Measurements from ENCODE around the gene HTRA1.

HTRA1 gene

DNA sequence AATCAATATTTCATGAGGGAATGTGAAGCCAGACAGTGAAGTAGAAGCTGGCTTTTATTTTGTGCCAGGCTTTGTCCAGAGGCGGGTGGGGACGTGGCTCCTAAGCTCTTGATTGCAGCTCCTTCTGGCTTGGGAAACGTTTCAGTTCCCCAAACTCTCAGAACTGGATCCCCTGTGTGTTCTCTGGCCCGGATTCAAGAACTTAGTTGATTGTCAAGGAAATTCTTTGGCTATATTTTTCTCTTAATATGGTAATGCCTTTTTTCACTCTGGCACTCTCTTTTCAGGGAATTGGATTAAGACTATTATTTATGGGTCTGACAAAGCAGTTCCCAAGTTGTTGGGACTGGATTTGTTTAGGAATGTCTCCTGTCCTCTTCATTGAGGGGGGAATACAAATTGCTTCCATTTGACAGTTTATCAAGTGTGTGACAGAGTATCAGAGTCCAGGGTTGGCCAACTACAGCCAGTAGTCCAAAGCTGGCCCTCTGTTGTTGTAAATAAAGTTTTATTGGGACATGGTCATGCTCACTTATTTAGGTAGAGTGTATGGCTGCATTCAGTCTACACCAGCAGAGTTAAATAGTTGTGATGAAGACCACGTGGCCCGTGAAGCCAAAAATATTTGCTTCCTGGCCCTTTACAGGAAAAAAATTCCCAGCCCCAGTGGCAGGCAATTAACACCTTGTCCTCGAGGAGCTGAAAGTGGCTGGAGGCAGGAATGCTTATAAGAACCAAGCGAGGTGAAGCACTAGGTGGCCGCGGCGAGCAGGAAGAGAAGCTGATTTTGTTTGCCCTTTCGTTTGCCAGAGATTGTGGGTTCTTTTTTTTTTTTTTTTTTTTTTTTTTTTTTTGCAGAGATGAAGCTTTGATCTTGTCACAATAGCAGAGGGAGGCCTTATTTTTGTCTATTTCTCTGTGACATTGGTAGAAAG, 34.3 kb downstream of the HTRA1 start:
- H4K91ac ChIP-seq (ENCODE audit: low read length), result no peak overlapping the region
- no peak overlapping the region for H3K14ac ChIP-seq (ENCODE audit: low read length in 2 of 2)
- WGBS, result 47% methylated on average over 10 of the region's 12 CpGs
- H3K79me1 ChIP-seq (replicated peaks; ENCODE audit: low read length, poor library complexity, severe bottlenecking), result no peaks in the 10 kb centered on the region
- H2BK120ac ChIP-seq (ENCODE audit: low read depth, low read length), result peak overlapping the region; percentile 35
- H3K27ac ChIP-seq (ENCODE audit: low read length, poor library complexity, severe bottlenecking), result no peak overlapping the region
- H2AFZ ChIP-seq (ENCODE audit: low read depth, low read length), result no peak overlapping the region
- H3K4ac ChIP-seq (ENCODE audit: low read depth in 1 of 2, low read length in 2 of 2), result no peak overlapping the region
- DNase-seq, result peak; percentile 23
- no peaks in the 10 kb centered on the region for H3K9me3 ChIP-seq (ENCODE audit: control insufficient read depth, low read length)
- no peak overlapping the region for H3K23ac ChIP-seq (ENCODE audit: low read length in 2 of 2)
- peak overlapping the region; percentile 36 for H2AK5ac ChIP-seq (ENCODE audit: low read length, severe bottlenecking)
- H4K8ac ChIP-seq (ENCODE audit: low read length), result no peak overlapping the region
- peaks cover 16 to 50% of the 10 kb centered on the region in 2 experiments for H3K36me3 ChIP-seq (ENCODE audit: control insufficient read depth in 1 of 2, insufficient read depth in 2 of 2, low read depth in 1 of 2, low read length in 2 of 2)
- H2BK12ac ChIP-seq (ENCODE audit: low read length in 2 of 2), result peak overlapping the region in 1 of 2 experiments; percentile 12
- H2BK5ac ChIP-seq (ENCODE audit: low read depth, low read length, poor library complexity, severe bottlenecking), result no peak overlapping the region
- H3K18ac ChIP-seq (ENCODE audit: low read depth in 1 of 2, low read length in 2 of 2), result peak overlapping the region; percentile 48 to 67
- H3K4me2 ChIP-seq (ENCODE audit: low read length, poor library complexity, severe bottlenecking), result no peak overlapping the region
- H2BK15ac ChIP-seq (ENCODE audit: low read depth, poor library complexity, severe bottlenecking), result peak overlapping the region; percentile 30
- no peaks in the 10 kb centered on the region for H3K27me3 ChIP-seq (ENCODE audit: control insufficient read depth in 1 of 2, insufficient read depth in 1 of 2, low read length in 2 of 2)
- peaks cover 14% of the 10 kb centered on the region for H3K4me1 ChIP-seq (ENCODE audit: control insufficient read depth, insufficient read depth, low read depth, low read length)
- peak overlapping the region; percentile 81 for H3K9ac ChIP-seq (ENCODE audit: low read length)
- peak overlapping the region in 1 of 2 experiments; percentile 20 for H3K4me3 ChIP-seq (ENCODE audit: insufficient read depth in 1 of 2, low read depth in 1 of 2, low read length in 2 of 2)

GRCh38 chr10:122497241-122497640, 35.9 kb downstream of the HTRA1 start:
- H3K4me1 ChIP-seq (ENCODE audit: control insufficient read depth, insufficient read depth, low read depth, low read length), result peaks cover 10% of the 10 kb centered on the region
- no peak overlapping the region for H2BK5ac ChIP-seq (ENCODE audit: low read depth, low read length, poor library complexity, severe bottlenecking)
- no peak overlapping the region for H2BK15ac ChIP-seq (ENCODE audit: low read depth, poor library complexity, severe bottlenecking)
- H3K27me3 ChIP-seq (ENCODE audit: control insufficient read depth in 1 of 2, insufficient read depth in 1 of 2, low read length in 2 of 2), result no peaks in the 10 kb centered on the region
- H3K36me3 ChIP-seq (ENCODE audit: control insufficient read depth in 1 of 2, insufficient read depth in 2 of 2, low read depth in 1 of 2, low read length in 2 of 2), result peaks cover 17 to 50% of the 10 kb centered on the region in 2 experiments
- H3K23ac ChIP-seq (ENCODE audit: low read length in 2 of 2), result no peak overlapping the region
- H3K4ac ChIP-seq (ENCODE audit: low read depth in 1 of 2, low read length in 2 of 2), result no peak overlapping the region
- H3K27ac ChIP-seq (ENCODE audit: low read length, poor library complexity, severe bottlenecking), result no peak overlapping the region
- H2AFZ ChIP-seq (ENCODE audit: low read depth, low read length), result no peak overlapping the region
- H4K8ac ChIP-seq (ENCODE audit: low read length), result no peak overlapping the region
- H3K18ac ChIP-seq (ENCODE audit: low read depth in 1 of 2, low read length in 2 of 2), result no peak overlapping the region
- no peak overlapping the region for H2BK12ac ChIP-seq (ENCODE audit: low read length in 2 of 2)
- H3K79me1 ChIP-seq (replicated peaks; ENCODE audit: low read length, poor library complexity, severe bottlenecking), result peaks cover 1% of the 10 kb centered on the region
- H3K4me2 ChIP-seq (ENCODE audit: low read length, poor library complexity, severe bottlenecking), result no peak overlapping the region
- H4K91ac ChIP-seq (ENCODE audit: low read length), result no peak overlapping the region
- H3K14ac ChIP-seq (ENCODE audit: low read length in 2 of 2), result no peak overlapping the region
- no peak overlapping the region for H3K4me3 ChIP-seq (ENCODE audit: insufficient read depth in 1 of 2, low read depth in 1 of 2, low read length in 2 of 2)
- no peak overlapping the region for H2BK120ac ChIP-seq (ENCODE audit: low read depth, low read length)
- WGBS, result 93% methylated on average over 2 of the region's 2 CpGs
- no peak for DNase-seq
- H2AK5ac ChIP-seq (ENCODE audit: low read length, severe bottlenecking), result no peak overlapping the region
- no peak overlapping the region for H3K9ac ChIP-seq (ENCODE audit: low read length)
- no peaks in the 10 kb centered on the region for H3K9me3 ChIP-seq (ENCODE audit: control insufficient read depth, low read length)

GRCh38 chr10:122498521-122498920, 37.2 kb downstream of the HTRA1 start:
- no peak overlapping the region for H2BK120ac ChIP-seq (ENCODE audit: low read depth, low read length)
- H2AK5ac ChIP-seq (ENCODE audit: low read length, severe bottlenecking), result no peak overlapping the region
- H3K9ac ChIP-seq (ENCODE audit: low read length), result peak overlapping the region; percentile 86
- H3K27me3 ChIP-seq (ENCODE audit: control insufficient read depth in 1 of 2, insufficient read depth in 1 of 2, low read length in 2 of 2), result no peaks in the 10 kb centered on the region
- no peak overlapping the region for H2AFZ ChIP-seq (ENCODE audit: low read depth, low read length)
- H3K14ac ChIP-seq (ENCODE audit: low read length in 2 of 2), result no peak overlapping the region
- no peaks in the 10 kb centered on the region for H3K9me3 ChIP-seq (ENCODE audit: control insufficient read depth, low read length)
- no peak overlapping the region for H3K4me2 ChIP-seq (ENCODE audit: low read length, poor library complexity, severe bottlenecking)
- H4K8ac ChIP-seq (ENCODE audit: low read length), result no peak overlapping the region
- H3K4me3 ChIP-seq (ENCODE audit: insufficient read depth in 1 of 2, low read depth in 1 of 2, low read length in 2 of 2), result peak overlapping the region in 1 of 2 experiments; percentile 57
- H2BK12ac ChIP-seq (ENCODE audit: low read length in 2 of 2), result no peak overlapping the region
- H2BK15ac ChIP-seq (ENCODE audit: low read depth, poor library complexity, severe bottlenecking), result no peak overlapping the region
- 100% methylated on average over 4 of the region's 5 CpGs for WGBS
- peaks cover 17 to 58% of the 10 kb centered on the region in 2 experiments for H3K36me3 ChIP-seq (ENCODE audit: control insufficient read depth in 1 of 2, insufficient read depth in 2 of 2, low read depth in 1 of 2, low read length in 2 of 2)
- H3K79me1 ChIP-seq (replicated peaks; ENCODE audit: low read length, poor library complexity, severe bottlenecking), result peaks cover 1% of the 10 kb centered on the region
- peaks cover 17% of the 10 kb centered on the region for H3K4me1 ChIP-seq (ENCODE audit: control insufficient read depth, insufficient read depth, low read depth, low read length)
- H3K4ac ChIP-seq (ENCODE audit: low read depth in 1 of 2, low read length in 2 of 2), result no peak overlapping the region
- no peak overlapping the region for H2BK5ac ChIP-seq (ENCODE audit: low read depth, low read length, poor library complexity, severe bottlenecking)
- DNase-seq, result no peak
- H3K23ac ChIP-seq (ENCODE audit: low read length in 2 of 2), result no peak overlapping the region
- H4K91ac ChIP-seq (ENCODE audit: low read length), result no peak overlapping the region
- H3K18ac ChIP-seq (ENCODE audit: low read depth in 1 of 2, low read length in 2 of 2), result no peak overlapping the region
- no peak overlapping the region for H3K27ac ChIP-seq (ENCODE audit: low read length, poor library complexity, severe bottlenecking)

GRCh38 chr10:122499012-122499411, 37.7 kb downstream of the HTRA1 start:
- H3K18ac ChIP-seq (ENCODE audit: low read depth in 1 of 2, low read length in 2 of 2), result no peak overlapping the region
- H3K9me3 ChIP-seq (ENCODE audit: control insufficient read depth, low read length), result no peaks in the 10 kb centered on the region
- peaks cover 20% of the 10 kb centered on the region for H3K4me1 ChIP-seq (ENCODE audit: control insufficient read depth, insufficient read depth, low read depth, low read length)
- no peak overlapping the region for H2AFZ ChIP-seq (ENCODE audit: low read depth, low read length)
- H3K4me3 ChIP-seq (ENCODE audit: insufficient read depth in 1 of 2, low read depth in 1 of 2, low read length in 2 of 2), result peak overlapping the region in 1 of 2 experiments; percentile 57
- 94% methylated on average over 5 of the region's 8 CpGs for WGBS
- H2AK5ac ChIP-seq (ENCODE audit: low read length, severe bottlenecking), result no peak overlapping the region
- no peak overlapping the region for H2BK15ac ChIP-seq (ENCODE audit: low read depth, poor library complexity, severe bottlenecking)
- peaks cover 17 to 62% of the 10 kb centered on the region in 2 experiments for H3K36me3 ChIP-seq (ENCODE audit: control insufficient read depth in 1 of 2, insufficient read depth in 2 of 2, low read depth in 1 of 2, low read length in 2 of 2)
- no peaks in the 10 kb centered on the region for H3K27me3 ChIP-seq (ENCODE audit: control insufficient read depth in 1 of 2, insufficient read depth in 1 of 2, low read length in 2 of 2)
- H3K14ac ChIP-seq (ENCODE audit: low read length in 2 of 2), result no peak overlapping the region
- H3K4ac ChIP-seq (ENCODE audit: low read depth in 1 of 2, low read length in 2 of 2), result no peak overlapping the region
- H3K27ac ChIP-seq (ENCODE audit: low read length, poor library complexity, severe bottlenecking), result no peak overlapping the region
- no peak overlapping the region for H2BK120ac ChIP-seq (ENCODE audit: low read depth, low read length)
- peak overlapping the region in 1 of 2 experiments; percentile 45 for H2BK12ac ChIP-seq (ENCODE audit: low read length in 2 of 2)
- H3K23ac ChIP-seq (ENCODE audit: low read length in 2 of 2), result no peak overlapping the region
- no peak for DNase-seq
- peaks cover 1% of the 10 kb centered on the region for H3K79me1 ChIP-seq (replicated peaks; ENCODE audit: low read length, poor library complexity, severe bottlenecking)
- H3K4me2 ChIP-seq (ENCODE audit: low read length, poor library complexity, severe bottlenecking), result no peak overlapping the region
- H3K9ac ChIP-seq (ENCODE audit: low read length), result peak overlapping the region; percentile 86
- no peak overlapping the region for H2BK5ac ChIP-seq (ENCODE audit: low read depth, low read length, poor library complexity, severe bottlenecking)
- H4K8ac ChIP-seq (ENCODE audit: low read length), result no peak overlapping the region
- no peak overlapping the region for H4K91ac ChIP-seq (ENCODE audit: low read length)
